K562 (cell line): ENCODE results near the gene NMT2.

Experiments used
- BRCA1 ChIP-seq, 2 experiments: fragments of 450-650 bp in 1 of 2; sonication (generic) in 1 of 2; formaldehyde crosslinking in 1 of 2; IDR thresholded peaks; 2 replicates each; pipeline versions ENCODE4 v1.5.0 to v1.6.1; 2017 to 2020; ENCODE audit warnings: mild to moderate bottlenecking in 1 of 2, missing genetic modification reagents in 1 of 2
- CTCF ChIP-seq, 3 experiments: IDR thresholded peaks in 2 of 3; conservative IDR thresholded peaks in 1 of 3; 2 replicates each; pipeline ENCODE4 v1.5.1; 2011 to 2012; ENCODE audit warnings: low read length in 3 of 3, mild to moderate bottlenecking in 3 of 3, control low read depth in 2 of 3, improper control_type of control experiment in 1 of 3, inconsistent platforms in 1 of 3, low read depth in 1 of 3, mixed read lengths in 1 of 3, moderate library complexity in 1 of 3; ENCODE audit not compliant: insufficient read depth in 2 of 3
- EP300 ChIP-seq: IDR thresholded peaks from 2 replicates; pipeline ENCODE4 v1.6.1; 2012; ENCODE audit warnings: low read length, improper control_type of control experiment
- NFATC3 ChIP-seq: fragments of 450-650 bp; IDR thresholded peaks from 2 replicates; pipeline ENCODE4 v1.6.1; 2017; ENCODE audit warnings: mild to moderate bottlenecking
- POLR2A ChIP-seq: fragments of 450-650 bp; conservative IDR thresholded peaks from 2 replicates; pipeline ENCODE4 v1.6.1; 2016
- PREB ChIP-seq: sonication (generic); formaldehyde crosslinking; IDR thresholded peaks from 2 replicates; pipeline ENCODE4 v1.8.1; 2023; ENCODE audit warnings: mild to moderate bottlenecking, missing genetic modification reagents
- RAD21 ChIP-seq, 2 experiments: fragments of 250-450 bp in 1 of 2; fragments of 450-650 bp in 1 of 2; sonication (Bioruptor Pico) in 1 of 2; formaldehyde crosslinking in 1 of 2; IDR thresholded peaks in 1 of 2; conservative IDR thresholded peaks in 1 of 2; 2 replicates each; pipeline versions ENCODE4 v1.4.0 to v1.8.0; 2020 to 2022; ENCODE audit warnings: mild to moderate bottlenecking in 2 of 2, moderate library complexity in 1 of 2
- RBM14 ChIP-seq: fragments of 200-400 bp; formaldehyde crosslinking; IDR thresholded peaks from 2 replicates; pipeline ENCODE4 v1.6.1; 2018; ENCODE audit warnings: low read depth, mild to moderate bottlenecking, low read length, moderate library complexity, borderline replicate concordance; ENCODE audit not compliant: insufficient read depth
- ZNF639 ChIP-seq, 2 experiments: fragments of 200-800 bp in 1 of 2; sonication (Bioruptor generic) in 1 of 2; sonication (generic) in 1 of 2; formaldehyde crosslinking in 1 of 2; IDR thresholded peaks in 1 of 2; conservative IDR thresholded peaks in 1 of 2; 2 replicates each; pipeline versions ENCODE4 v1.5.0 to v1.6.1; 2016 to 2020; ENCODE audit warnings: missing compliant biosample characterization in 1 of 2, missing genetic modification characterization in 1 of 2, missing genetic modification reagents in 1 of 2
- ZNF75A ChIP-seq: fragments of 450-650 bp; formaldehyde crosslinking; IDR thresholded peaks from 2 replicates; pipeline ENCODE4 v1.4.0; 2020; ENCODE audit warnings: mild to moderate bottlenecking

- TF ChIP-seq EP300: no peak
- no peak for TF ChIP-seq NFATC3
- TF ChIP-seq ZNF639 (CRISPR knock-in tag; conservative IDR thresholded peaks at IDR 0.05 in 1 of 2, IDR thresholded peaks at IDR 0.05 in 1 of 2): no peak
- TF ChIP-seq ZNF75A: no peak
- TF ChIP-seq BRCA1 (IDR thresholded peaks at IDR 0.05): no peak
- no peak for TF ChIP-seq BRCA1 (CRISPR knock-in tag; IDR thresholded peaks at IDR 0.05)
- no peak for TF ChIP-seq RBM14
- peak; percentile 73 to 88 for TF ChIP-seq RAD21 (CRISPR knock-in tag; conservative IDR thresholded peaks at IDR 0.05 in 1 of 2, IDR thresholded peaks at IDR 0.05 in 1 of 2)
- TF ChIP-seq PREB (CRISPR knock-in tag): no peak
- no peak for TF ChIP-seq POLR2A
- peak; percentile 80 to 93 (median 83) for TF ChIP-seq CTCF (IDR thresholded peaks at IDR 0.05 in 2 of 3, conservative IDR thresholded peaks at IDR 0.05 in 1 of 3; ENCODE audit: insufficient read depth in 2 of 3, low read depth in 1 of 3, low read length in 3 of 3)
These were observed 41.5 kb upstream of the NMT2 start for GRCh38 chr10:15209827-15210509.
